HG02970 (cell line): Measurements from ENCODE around the gene KRTAP10-3.
"Not testable (repeated sequence)": the region's sequence is repeated elsewhere in the genome, so short reads cannot be mapped to it uniquely, and the experiment has no call there.

ENCODE experiments used
- ATAC-seq: cut with Tn5 transposase; IDR thresholded peaks from one replicate; pipeline ENCODE4 v1.9.1; 2021; ENCODE audit warnings: mild to moderate bottlenecking, moderate library complexity, moderate number of reproducible peaks; ENCODE audit not compliant: unreplicated experiment, low FRiP score

The KRTAP10-3 gene

GRCh38 chr21:44550807-44551206 is 7.8 kb downstream of the KRTAP10-3 start:
- ATAC-seq, result no peak

- not testable (repeated sequence) for ATAC-seq
Observed at GRCh38 chr21:44550285-44550684, 8.3 kb downstream of the KRTAP10-3 start.

- ATAC-seq, result no peak
Observed at GRCh38 chr21:44549525-44550211, 8.9 kb downstream of the KRTAP10-3 start.

GRCh38 chr21:44548922-44549321 is 9.7 kb downstream of the KRTAP10-3 start:
- ATAC-seq, result no peak

- ATAC-seq, result no peak
Observed at GRCh38 chr21:44548381-44548780, 10.2 kb downstream of the KRTAP10-3 start.

- no peak for ATAC-seq
Observed at GRCh38 chr21:44547656-44548331, 10.8 kb downstream of the KRTAP10-3 start.

- no peak for ATAC-seq
Observed at GRCh38 chr21:44544566-44544965, 14.0 kb downstream of the KRTAP10-3 start.

- ATAC-seq, result no peak
Observed at GRCh38 chr21:44542716-44543115, 15.9 kb downstream of the KRTAP10-3 start.

- ATAC-seq, result no peak
Observed at GRCh38 chr21:44540741-44541288, 17.8 kb downstream of the KRTAP10-3 start.

- ATAC-seq, result no peak
Observed at GRCh38 chr21:44539991-44540666, 18.5 kb downstream of the KRTAP10-3 start, which contains the start of gene KRTAP10-1. TSS of gene KRTAP10-1 (minus strand) at chr21:44540195. CDS start at chr21:44540150, 45 bp downstream.

GRCh38 chr21:44539046-44539445 is 19.5 kb downstream of the KRTAP10-3 start:
- no peak for ATAC-seq

GRCh38 chr21:44537930-44538911 is 20.4 kb downstream of the KRTAP10-3 start:
- no peak for ATAC-seq

GRCh38 chr21:44535963-44536362 is 22.6 kb downstream of the KRTAP10-3 start:
- no peak for ATAC-seq

- ATAC-seq, result no peak
Observed at GRCh38 chr21:44534688-44535087, 23.9 kb downstream of the KRTAP10-3 start.

- ATAC-seq, result no peak
Observed at GRCh38 chr21:44533891-44534627, 24.5 kb downstream of the KRTAP10-3 start.

GRCh38 chr21:44533121-44533890 is 25.3 kb downstream of the KRTAP10-3 start:
- ATAC-seq, result no peak

- ATAC-seq, result no peak
Observed at GRCh38 chr21:44532712-44533111, 25.9 kb downstream of the KRTAP10-3 start.
